Keratinocyte (primary cell): ENCODE data around the gene MGMT. TPM values are rescaled to one million over a fixed set of nuclear protein-coding genes. Genes with fewer than 3 reads are reported as not detected.
A peak's percentile ranks its signal among the peaks of the same experiment; 100 is the strongest.

Experiments
- DNase-seq: peaks from one replicate; pipeline ENCODE4 v3.0.0-alpha.2; 2011; ENCODE audit warnings: low read depth, missing footprints, low spot score
- FAIRE-seq: peaks from 2 replicates; lab custom pipeline; 2011; peaks lifted over from hg19 to GRCh38; lab: Jason Lieb, UNC
- H2AFZ ChIP-seq: 2 replicates; pipeline ENCODE4 v1.6.0; 2012; ENCODE audit warnings: low read length, control low read depth, inconsistent platforms; ENCODE audit not compliant: control insufficient read depth
- H3K27ac ChIP-seq: 2 replicates; pipeline ENCODE4 v1.5.1; 2011; ENCODE audit warnings: low read length; ENCODE audit not compliant: control insufficient read depth, insufficient read depth
- H3K27me3 ChIP-seq: 3 replicates; pipeline ENCODE4 v1.6.0; 2011; ENCODE audit warnings: low read length; ENCODE audit not compliant: control insufficient read depth, insufficient read depth; ENCODE audit errors: extremely low read depth
- H3K36me3 ChIP-seq, 2 experiments: 2 replicates in 1 of 2; 3 replicates in 1 of 2; pipeline ENCODE4 v1.5.1; 2011; ENCODE audit warnings: low read length in 2 of 2, mild to moderate bottlenecking in 1 of 2; ENCODE audit not compliant: control insufficient read depth in 2 of 2, insufficient read depth in 2 of 2; ENCODE audit errors: extremely low read depth in 1 of 2
- H3K4me1 ChIP-seq: 3 replicates; pipeline ENCODE4 v1.5.1; 2011; ENCODE audit warnings: low read length; ENCODE audit not compliant: control insufficient read depth, insufficient read depth; ENCODE audit errors: extremely low read depth
- H3K4me2 ChIP-seq: 3 replicates; pipeline ENCODE4 v1.6.0; 2011; ENCODE audit warnings: low read depth, low read length; ENCODE audit not compliant: control insufficient read depth, insufficient read depth; ENCODE audit errors: extremely low read depth
- H3K4me3 ChIP-seq, 3 experiments: fragments of 200-600 bp in 1 of 3; sonication (generic) in 1 of 3; 2 replicates in 2 of 3; 3 replicates in 1 of 3; pipeline ENCODE4 v1.5.1; 2011 to 2016; ENCODE audit warnings: low read length in 3 of 3, mild to moderate bottlenecking in 3 of 3, control low read depth in 2 of 3, inconsistent platforms in 1 of 3, low read depth in 1 of 3, mixed read lengths in 1 of 3, mixed run types in 1 of 3, moderate library complexity in 1 of 3; ENCODE audit not compliant: control insufficient read depth in 2 of 3, insufficient read depth in 2 of 3; ENCODE audit errors: extremely low read depth in 1 of 3
- H3K79me2 ChIP-seq: 2 replicates; pipeline ENCODE4 v1.6.0; 2012; ENCODE audit warnings: low read length; ENCODE audit not compliant: control insufficient read depth, insufficient read depth
- H3K9ac ChIP-seq: 3 replicates; pipeline ENCODE4 v1.6.0; 2011; ENCODE audit warnings: low read length; ENCODE audit not compliant: control insufficient read depth, insufficient read depth; ENCODE audit errors: extremely low read depth
- H3K9me1 ChIP-seq: 3 replicates; pipeline ENCODE4 v1.6.0; 2011; ENCODE audit warnings: low read length; ENCODE audit not compliant: control insufficient read depth, insufficient read depth; ENCODE audit errors: extremely low read depth
- H3K9me3 ChIP-seq: 2 replicates; pipeline ENCODE4 v1.5.1; 2012; ENCODE audit warnings: low read depth, low read length; ENCODE audit not compliant: control insufficient read depth
- H4K20me1 ChIP-seq: 3 replicates; pipeline ENCODE4 v1.6.0; 2011; ENCODE audit warnings: low read length; ENCODE audit not compliant: control insufficient read depth, insufficient read depth; ENCODE audit errors: extremely low read depth
- EZH2 ChIP-seq: IDR thresholded peaks from one replicate; pipeline ENCODE4 v1.6.1; 2012; ENCODE audit warnings: inconsistent platforms, mild to moderate bottlenecking, low read length, moderate library complexity
- dilution Hi-C: fragments of 300-500 bp; cut with MboI; formaldehyde crosslinking; loops from one replicate; pipeline ENCODE4 v1.7.0; 2020; ENCODE audit warnings: low sequenced_read_pairs; ENCODE audit not compliant: extremely low pct_ligation_motif_present
- polyA plus RNA-seq, 5 experiments: library from polyadenylated mRNA; depleted of rRNA in 3 of 5; stranded (reverse) in 3 of 5; stranded (forward) in 1 of 5; unstranded in 1 of 5; fragments of >200 nt; gene quantifications; 1 replicate in 1 of 5; 2 replicates in 3 of 5; 3 replicates in 1 of 5; pipeline versions ENCODE4 v1.2.1 to v1.2.3, GENCODE V29; 2011 to 2012; ENCODE audit warnings: missing spikeins in 2 of 5, low read depth in 1 of 5, low replicate concordance in 1 of 5
- TF ChIP-seq, protein P1 (sequence below), 3 experiments: IDR thresholded peaks in 1 of 3; conservative IDR thresholded peaks in 1 of 3; optimal IDR thresholded peaks in 1 of 3; 2 replicates in 2 of 3; 3 replicates in 1 of 3; pipeline versions ENCODE3 to v1.5.1; 2011; ENCODE audit warnings: low read length in 3 of 3, mild to moderate bottlenecking in 3 of 3, moderate library complexity in 2 of 3, control low read depth in 1 of 3, inconsistent platforms in 1 of 3; ENCODE audit not compliant: insufficient read depth in 2 of 3; ENCODE audit errors: extremely low read depth in 1 of 3

Gene MGMT
- polyA plus RNA-seq, 1 donor (not counting 4 experiments of a cell fraction or from before 2014, with no cell fraction given): 15.2 TPM

DNA sequence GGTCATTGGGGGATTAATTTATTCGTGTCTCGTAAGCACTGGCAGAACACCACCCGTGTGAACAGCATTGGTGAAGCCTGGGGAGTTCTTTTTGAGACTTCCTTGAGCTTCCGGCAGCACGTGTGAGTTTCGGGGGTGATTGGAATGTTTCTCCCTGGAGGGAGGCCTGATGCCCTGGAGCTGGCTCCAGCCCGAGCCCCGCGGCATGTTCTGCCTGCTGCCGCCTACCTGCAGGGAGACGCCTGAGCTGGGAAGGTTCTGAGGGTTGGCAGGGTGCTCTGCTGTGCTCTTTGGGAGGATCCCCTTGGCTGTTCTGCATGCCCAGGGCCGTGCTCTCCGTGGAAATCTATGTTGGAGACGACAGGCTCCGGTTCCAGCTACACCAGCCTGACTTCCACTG, 159.3 kb downstream of the MGMT start:
- no peaks in the 10 kb centered on the region for H3K27me3 ChIP-seq
- FAIRE-seq: no peak
- H3K9ac ChIP-seq: no peak overlapping the region
- H3K79me2 ChIP-seq: no peaks in the 10 kb centered on the region
- no peak for DNase-seq
- no peaks in the 10 kb centered on the region for H3K36me3 ChIP-seq
- H3K4me1 ChIP-seq: no peaks in the 10 kb centered on the region
- peak overlapping the region; percentile 13 for H3K4me2 ChIP-seq
- H3K9me1 ChIP-seq: no peaks in the 10 kb centered on the region
- no peaks in the 10 kb centered on the region for H3K9me3 ChIP-seq
- TF ChIP-seq, protein P1, sequence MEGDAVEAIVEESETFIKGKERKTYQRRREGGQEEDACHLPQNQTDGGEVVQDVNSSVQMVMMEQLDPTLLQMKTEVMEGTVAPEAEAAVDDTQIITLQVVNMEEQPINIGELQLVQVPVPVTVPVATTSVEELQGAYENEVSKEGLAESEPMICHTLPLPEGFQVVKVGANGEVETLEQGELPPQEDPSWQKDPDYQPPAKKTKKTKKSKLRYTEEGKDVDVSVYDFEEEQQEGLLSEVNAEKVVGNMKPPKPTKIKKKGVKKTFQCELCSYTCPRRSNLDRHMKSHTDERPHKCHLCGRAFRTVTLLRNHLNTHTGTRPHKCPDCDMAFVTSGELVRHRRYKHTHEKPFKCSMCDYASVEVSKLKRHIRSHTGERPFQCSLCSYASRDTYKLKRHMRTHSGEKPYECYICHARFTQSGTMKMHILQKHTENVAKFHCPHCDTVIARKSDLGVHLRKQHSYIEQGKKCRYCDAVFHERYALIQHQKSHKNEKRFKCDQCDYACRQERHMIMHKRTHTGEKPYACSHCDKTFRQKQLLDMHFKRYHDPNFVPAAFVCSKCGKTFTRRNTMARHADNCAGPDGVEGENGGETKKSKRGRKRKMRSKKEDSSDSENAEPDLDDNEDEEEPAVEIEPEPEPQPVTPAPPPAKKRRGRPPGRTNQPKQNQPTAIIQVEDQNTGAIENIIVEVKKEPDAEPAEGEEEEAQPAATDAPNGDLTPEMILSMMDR (optimal IDR thresholded peaks at IDR 0.05 in 1 of 3, IDR thresholded peaks at IDR 0.05 in 1 of 3, conservative IDR thresholded peaks at IDR 0.05 in 1 of 3; ENCODE audit: extremely low read depth in 1 of 3, insufficient read depth in 2 of 3, low read length in 3 of 3): no peak
- TF ChIP-seq EZH2: no peak
- no peaks in the 10 kb centered on the region for H4K20me1 ChIP-seq
- dilution Hi-C loops: no loop called here
- H3K4me3 ChIP-seq: no peak overlapping the region
- H3K27ac ChIP-seq: no peak overlapping the region
- H2AFZ ChIP-seq: no peak overlapping the region

DNA sequence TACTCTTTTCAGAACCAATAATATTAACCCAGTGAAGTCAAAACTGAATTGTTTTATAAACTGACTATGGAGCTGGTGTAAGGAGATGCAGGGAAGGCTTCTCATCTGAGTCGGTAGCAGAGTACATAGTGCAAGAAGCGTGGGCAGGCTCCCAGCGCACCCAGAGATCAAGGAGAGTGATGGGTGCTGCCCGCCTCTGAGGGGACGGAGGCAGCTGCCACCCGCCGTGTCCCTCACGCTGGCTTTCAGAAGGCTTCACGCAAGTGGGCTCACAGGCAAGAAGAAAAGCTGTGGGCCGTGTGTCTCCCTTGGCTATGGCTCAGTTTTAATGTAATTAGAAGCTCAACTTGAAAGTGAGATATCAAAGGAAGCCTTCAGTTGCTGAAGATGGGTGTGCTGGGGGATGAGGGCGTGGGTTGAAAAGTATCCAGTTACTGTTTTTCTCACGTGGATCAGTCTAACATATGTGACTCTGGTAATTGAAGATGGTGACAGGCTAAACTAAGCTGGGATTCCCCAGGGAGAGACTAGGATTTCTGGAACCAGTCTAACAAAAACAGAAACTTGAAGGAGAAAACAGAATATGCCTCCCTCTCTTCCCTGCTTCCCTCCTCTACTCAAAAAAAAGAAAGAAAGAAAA, 159.9 kb downstream of the MGMT start:
- Histone ChIP-seq H3K4me2 (no peak overlapping the region), H3K9me1 (no peaks in the 10 kb centered on the region), H3K36me3 (no peaks in the 10 kb centered on the region), H3K27me3 (no peaks in the 10 kb centered on the region), H3K27ac (no peak overlapping the region), H2AFZ (no peak overlapping the region), H3K4me3 (no peak overlapping the region), H4K20me1 (no peaks in the 10 kb centered on the region), H3K9ac (no peak overlapping the region), H3K9me3 (no peaks in the 10 kb centered on the region), H3K79me2 (no peaks in the 10 kb centered on the region), H3K4me1 (no peaks in the 10 kb centered on the region)
- FAIRE-seq (no peak), DNase-seq (no peak)
- dilution Hi-C loops: no loop called here
- TF ChIP-seq, protein P1 (optimal IDR thresholded peaks at IDR 0.05 in 1 of 3, IDR thresholded peaks at IDR 0.05 in 1 of 3, conservative IDR thresholded peaks at IDR 0.05 in 1 of 3; ENCODE audit: extremely low read depth in 1 of 3, insufficient read depth in 2 of 3, low read length in 3 of 3): no peak
